ENCODE results near the gene SRPX2.
"Not testable (repeated sequence)": the region's sequence is repeated elsewhere in the genome, so short reads cannot be mapped to it uniquely, and the experiment has no call there.

SRPX2 gene

DNA sequence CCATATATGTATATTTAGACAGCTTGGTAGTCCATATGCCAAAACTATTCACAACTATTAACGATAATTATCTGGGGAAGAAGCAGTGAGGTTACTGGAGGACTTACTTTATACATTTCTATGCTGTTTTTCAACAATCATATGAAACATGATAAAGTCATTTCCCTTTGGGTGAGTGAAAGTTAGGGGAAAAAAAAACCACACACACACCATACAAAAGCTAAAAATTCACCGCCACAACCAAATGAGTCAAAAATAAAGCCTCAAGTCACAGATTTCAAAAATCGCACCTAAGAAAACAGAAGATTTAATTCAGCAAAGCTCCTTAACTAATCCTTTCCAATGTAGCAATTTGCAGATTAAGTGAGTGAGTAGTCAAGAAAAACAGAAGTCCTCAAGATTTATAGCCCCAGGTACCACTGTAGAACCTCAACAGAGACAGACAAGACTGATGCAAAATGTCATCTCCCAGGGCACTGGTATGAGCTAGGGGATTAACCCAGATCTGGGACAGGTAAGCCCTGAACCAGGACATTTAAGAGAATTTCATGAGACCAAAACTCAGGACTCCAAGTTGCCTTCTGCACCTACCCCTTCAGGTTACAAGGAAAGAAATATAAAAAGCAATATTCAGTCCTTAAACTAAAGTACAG, 52.8 kb downstream of the SRPX2 start:
- no peak for DNase-seq (ENCODE audit: low spot score)

- no peak for DNase-seq (ENCODE audit: low spot score)
Observed at GRCh38 chrX:100698551-100698950, 54.6 kb downstream of the SRPX2 start.

DNA sequence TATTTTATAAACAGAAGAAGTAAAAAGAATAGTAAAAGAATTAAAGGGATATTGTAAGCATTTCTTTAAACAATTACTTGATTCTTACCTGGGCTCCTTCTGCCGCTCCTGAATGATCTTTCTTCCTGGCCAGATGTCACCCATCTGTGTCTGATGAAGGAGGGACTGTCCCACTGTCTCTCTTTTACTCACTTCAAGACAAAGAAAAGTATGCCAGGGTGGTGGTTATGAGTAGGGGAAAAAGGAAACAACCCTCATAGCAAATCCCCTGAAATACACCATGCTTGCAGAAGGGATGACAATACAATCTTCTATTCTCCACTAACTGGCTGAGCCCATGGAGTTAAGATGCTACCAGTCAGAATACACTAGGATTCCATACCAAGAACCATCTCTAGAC, 56.8 kb downstream of the SRPX2 start:
- no peak for DNase-seq (ENCODE audit: low spot score)

DNA sequence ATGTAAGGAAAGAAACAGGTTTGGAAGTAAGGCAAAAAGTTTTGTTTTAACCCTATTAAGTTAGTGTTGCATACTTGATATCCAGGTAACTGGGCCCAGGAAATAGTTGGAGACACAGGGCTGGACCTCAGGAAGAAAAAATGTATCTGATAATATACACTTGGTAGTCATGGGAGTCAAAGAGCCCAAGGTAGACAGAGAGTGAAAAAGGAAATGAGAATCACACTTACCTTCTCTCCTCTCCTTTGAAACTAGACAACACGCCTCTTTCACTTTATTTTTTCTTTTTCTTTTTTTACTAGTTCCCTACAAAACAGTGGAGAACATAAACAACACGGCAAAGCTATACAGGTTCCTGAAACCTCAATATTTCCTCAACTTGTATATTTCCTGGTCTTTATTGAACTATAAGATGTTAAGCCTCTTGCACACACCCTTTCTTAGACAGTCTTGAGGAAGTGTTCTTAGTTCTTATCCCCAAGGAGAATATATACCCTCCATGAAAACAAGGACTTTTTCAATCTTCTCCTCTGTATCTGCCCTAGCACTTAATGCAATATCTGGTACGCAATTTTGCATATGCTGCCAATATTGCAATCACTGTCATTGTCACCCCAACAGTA, 60.7 kb downstream of the SRPX2 start:
- no peak for DNase-seq (ENCODE audit: low spot score)

- DNase-seq (ENCODE audit: low spot score): no peak
Observed at GRCh38 chrX:100710816-100711215, 66.8 kb downstream of the SRPX2 start.

- DNase-seq (ENCODE audit: low spot score): no peak
Observed at GRCh38 chrX:100717363-100717762, 73.4 kb downstream of the SRPX2 start.

- no peak for DNase-seq (ENCODE audit: low spot score)
Observed at GRCh38 chrX:100719139-100719538, 75.1 kb downstream of the SRPX2 start.

- no peak for DNase-seq (ENCODE audit: low spot score)
Observed at GRCh38 chrX:100720301-100720700, 76.3 kb downstream of the SRPX2 start.

- DNase-seq (ENCODE audit: low spot score): no peak
Observed at GRCh38 chrX:100721328-100721727, 77.3 kb downstream of the SRPX2 start.

GRCh38 chrX:100724006-100724405, 80.0 kb downstream of the SRPX2 start:
- not testable (repeated sequence) for DNase-seq (ENCODE audit: low spot score)
